GM12801 (cell line): ENCODE results near the gene ZNF669.

Experiments used
- TF ChIP-seq, protein P1 (sequence below): IDR thresholded peaks from one replicate; pipeline ENCODE4 v1.5.1; 2011; ENCODE audit warnings: control low read depth; ENCODE audit not compliant: insufficient read length; ENCODE audit errors: extremely low read depth

The ZNF669 gene

DNA sequence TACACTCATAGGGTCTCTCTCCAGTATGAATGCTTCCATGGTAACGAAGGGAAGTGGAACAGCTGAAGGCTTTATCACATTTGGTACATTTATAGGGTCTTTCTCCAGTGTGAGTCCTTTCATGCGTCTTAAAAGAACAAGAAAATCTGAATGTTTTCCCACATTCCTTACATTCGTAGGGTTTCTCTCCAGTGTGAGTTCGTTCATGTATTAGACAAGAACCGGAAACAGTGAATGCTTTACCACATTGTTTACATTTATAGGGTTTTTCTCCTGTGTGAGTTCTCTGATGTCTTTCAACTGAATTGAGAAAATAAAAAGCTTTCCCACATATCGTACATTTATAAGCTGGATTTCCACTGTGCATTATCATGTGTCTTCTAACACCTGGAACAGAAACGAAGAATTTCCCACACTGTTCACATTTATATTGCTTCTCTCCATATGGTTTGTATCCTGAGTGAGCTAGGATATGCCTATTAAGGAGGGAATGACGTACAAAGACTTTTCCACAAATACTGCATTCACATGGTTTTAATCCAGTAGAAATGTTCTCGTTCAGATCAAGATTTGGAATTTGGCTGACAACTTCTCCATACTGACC, 3.4 kb downstream of the ZNF669 start:
- TF ChIP-seq, protein P1, sequence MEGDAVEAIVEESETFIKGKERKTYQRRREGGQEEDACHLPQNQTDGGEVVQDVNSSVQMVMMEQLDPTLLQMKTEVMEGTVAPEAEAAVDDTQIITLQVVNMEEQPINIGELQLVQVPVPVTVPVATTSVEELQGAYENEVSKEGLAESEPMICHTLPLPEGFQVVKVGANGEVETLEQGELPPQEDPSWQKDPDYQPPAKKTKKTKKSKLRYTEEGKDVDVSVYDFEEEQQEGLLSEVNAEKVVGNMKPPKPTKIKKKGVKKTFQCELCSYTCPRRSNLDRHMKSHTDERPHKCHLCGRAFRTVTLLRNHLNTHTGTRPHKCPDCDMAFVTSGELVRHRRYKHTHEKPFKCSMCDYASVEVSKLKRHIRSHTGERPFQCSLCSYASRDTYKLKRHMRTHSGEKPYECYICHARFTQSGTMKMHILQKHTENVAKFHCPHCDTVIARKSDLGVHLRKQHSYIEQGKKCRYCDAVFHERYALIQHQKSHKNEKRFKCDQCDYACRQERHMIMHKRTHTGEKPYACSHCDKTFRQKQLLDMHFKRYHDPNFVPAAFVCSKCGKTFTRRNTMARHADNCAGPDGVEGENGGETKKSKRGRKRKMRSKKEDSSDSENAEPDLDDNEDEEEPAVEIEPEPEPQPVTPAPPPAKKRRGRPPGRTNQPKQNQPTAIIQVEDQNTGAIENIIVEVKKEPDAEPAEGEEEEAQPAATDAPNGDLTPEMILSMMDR = no peak

DNA sequence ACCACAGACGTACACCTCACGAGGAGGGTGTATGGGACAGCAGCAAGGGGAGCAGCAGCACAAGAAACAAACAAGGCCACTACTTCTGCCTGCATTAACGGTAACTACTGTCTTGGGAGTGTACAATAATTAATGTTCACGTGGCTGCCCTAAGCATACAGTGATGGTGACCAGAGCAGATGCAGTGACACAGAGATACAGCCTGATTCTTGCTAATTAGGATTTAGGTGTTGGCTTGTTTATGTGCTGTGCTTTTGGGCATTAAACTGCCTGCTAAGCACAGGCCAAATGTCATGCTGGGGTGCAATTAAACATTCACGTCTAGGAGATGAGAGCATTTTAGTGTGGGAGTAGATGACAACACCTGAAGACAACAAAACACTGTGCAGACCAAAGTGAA, 7.2 kb downstream of the ZNF669 start:
- TF ChIP-seq, protein P1 = no peak

DNA sequence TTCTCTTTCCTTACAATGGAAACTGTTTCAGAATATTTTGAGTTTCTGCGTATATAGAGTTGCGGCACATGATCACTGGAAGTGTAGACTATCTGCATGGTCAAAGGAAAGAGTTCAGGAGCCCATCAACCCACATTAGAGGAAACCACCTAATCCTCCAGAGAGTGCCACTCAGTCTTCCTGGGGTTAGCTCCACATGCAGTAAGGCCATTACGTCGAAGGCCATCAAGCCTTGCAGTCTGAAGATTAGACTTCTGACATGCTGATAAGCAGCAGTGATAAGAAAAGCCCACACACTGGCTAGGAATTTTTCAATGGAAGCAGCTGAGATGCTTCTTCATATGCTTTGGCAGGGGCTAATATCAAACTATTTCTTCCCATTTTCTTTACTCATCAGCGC, 7.6 kb downstream of the ZNF669 start:
- TF ChIP-seq, protein P1 = no peak

DNA sequence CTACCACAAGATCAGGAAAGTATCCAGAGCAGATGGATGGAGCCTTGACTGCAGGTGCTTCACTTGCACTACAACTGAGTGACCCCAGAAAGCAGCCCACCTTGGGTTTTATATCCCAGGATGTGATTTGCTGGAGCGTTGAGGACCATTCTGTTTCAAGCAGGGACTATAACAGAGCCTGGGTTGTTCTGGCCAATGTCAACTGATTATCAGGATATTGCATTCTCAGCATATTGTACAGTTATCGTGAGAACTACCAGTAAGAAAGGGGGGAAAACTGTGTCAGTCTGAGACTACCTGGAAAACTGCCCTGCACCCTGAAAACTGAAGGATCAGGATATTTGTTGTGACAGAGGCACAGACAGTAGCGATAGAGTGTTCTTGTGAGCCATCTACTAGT, 8.0 kb downstream of the ZNF669 start:
- TF ChIP-seq, protein P1 = no peak

DNA sequence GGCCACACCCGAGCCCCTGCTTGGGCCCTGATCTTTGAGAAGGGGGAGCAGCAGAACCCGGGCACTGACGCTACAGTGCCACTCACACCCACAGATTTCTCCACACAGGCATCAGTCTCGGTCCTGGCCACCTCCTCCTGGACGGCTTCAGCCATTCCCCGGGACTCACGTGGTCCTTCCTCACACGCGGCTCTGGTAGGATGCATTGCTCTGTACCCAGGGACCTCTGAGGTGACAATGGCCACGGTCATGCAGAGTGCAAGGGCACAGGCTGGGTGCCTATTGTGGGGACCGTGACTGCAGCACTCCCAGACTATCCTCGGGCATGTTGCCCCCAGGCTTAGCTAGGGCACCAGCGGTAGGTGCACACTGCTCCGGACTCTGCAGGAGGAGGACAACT, 13.7 kb downstream of the ZNF669 start:
- TF ChIP-seq, protein P1 = no peak

DNA sequence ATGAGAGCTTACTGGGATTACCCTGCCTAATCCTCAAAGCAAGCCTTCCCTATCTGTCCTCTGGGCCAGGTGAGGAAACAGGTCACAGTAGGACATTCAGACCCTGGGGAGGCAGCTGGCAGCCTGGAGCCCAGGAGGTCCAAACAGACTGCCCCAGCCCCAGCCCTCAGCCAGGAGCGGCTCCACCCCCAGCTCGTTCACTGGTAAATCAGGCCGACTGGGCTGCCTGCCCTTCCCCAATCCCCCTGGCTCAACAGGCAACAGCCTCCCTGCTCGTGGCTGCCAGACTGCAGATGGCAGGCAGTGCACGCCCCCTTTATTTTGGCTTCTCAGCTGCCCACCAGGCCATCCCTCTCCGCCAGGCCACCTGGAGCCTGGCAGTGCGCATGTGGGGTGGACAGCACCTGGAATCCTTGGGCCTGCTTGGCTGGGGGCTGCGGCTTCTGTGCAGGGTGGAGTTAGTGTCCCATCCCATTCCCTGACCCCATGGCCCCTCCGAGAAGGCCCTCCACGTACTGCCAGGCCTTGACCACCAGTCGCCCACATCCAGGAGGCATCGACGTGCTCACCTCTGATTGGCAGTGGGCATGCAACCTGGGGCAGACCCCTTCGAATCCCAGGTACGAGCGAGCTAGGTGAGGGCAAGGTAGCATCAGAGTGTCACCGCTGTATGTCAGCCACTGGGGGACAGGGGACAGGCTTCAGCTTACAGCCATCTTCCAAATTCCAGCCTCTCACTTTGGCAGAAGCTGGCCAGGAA, 14.4 kb downstream of the ZNF669 start:
- TF ChIP-seq, protein P1 = no peak

DNA sequence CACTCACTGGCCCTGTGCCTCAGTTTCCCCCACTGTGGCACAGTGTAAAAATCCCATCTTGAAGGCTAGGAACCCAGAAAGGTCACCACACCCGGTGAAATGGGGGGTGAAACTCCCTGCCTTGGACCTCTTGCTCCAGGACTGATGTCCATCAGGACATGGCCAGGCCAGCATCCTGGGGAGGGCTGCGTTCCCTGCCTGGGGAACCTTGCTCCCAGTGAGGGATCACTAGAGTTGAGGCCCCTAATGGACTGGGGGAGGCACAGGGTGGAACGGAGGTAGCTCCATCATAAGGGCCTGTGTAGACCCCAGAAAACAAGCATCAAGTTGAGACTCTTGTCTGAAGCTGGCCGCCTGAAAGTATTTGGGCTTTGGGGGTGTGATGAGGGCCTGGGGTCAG, 15.2 kb downstream of the ZNF669 start:
- TF ChIP-seq, protein P1 = no peak
